IMR-90 (cell line): ENCODE results near the gene GLRB. TPM values are rescaled to one million over a fixed set of nuclear protein-coding genes. Genes with fewer than 3 reads are reported as not detected.

ENCODE experiments used
- ATAC-seq: fragments of 200-7000 bp; cut with Tn5 transposase; 2 replicates; pipeline ENCODE4 v1.9.1; 2020; ENCODE audit warnings: low read depth, mild to moderate bottlenecking, moderate library complexity
- BruUV-seq: library from RNA; stranded (reverse); fragments of 400-500 nt; replicated peaks from 2 replicates; lab custom pipeline; 2021; lab: Mats Ljungman, UMichigan
- CTCF ChIA-PET: fragments of 300-600 bp; formaldehyde crosslinking; extraction: SDS; loops from one replicate; lab custom pipeline; 2021; ENCODE audit warnings: antibody characterized with exemption; lab: Yijun Ruan, JAX
- POLR2A ChIA-PET: fragments of 300-600 bp; sonication (Branson Sonifier 250); formaldehyde crosslinking; loops from one replicate; lab custom pipeline; 2022; ENCODE audit warnings: antibody characterized with exemption; ENCODE audit not compliant: unreplicated experiment; lab: Charles Lee
- DNase-seq: peaks from one replicate; pipeline ENCODE4 v3.0.0; 2013
- H2AFZ ChIP-seq: replicated peaks from 2 replicates; pipeline ENCODE3; 2013; ENCODE audit warnings: low read length, mild to moderate bottlenecking; ENCODE audit not compliant: poor library complexity
- H2AK5ac ChIP-seq: 2 replicates; pipeline ENCODE4 v1.6.1; 2013; ENCODE audit warnings: low read depth, low read length, inconsistent platforms
- H2AK9ac ChIP-seq: replicated peaks from 2 replicates; pipeline ENCODE3; 2013; ENCODE audit warnings: mild to moderate bottlenecking, low read depth, low read length, moderate library complexity; ENCODE audit not compliant: poor library complexity
- H2BK120ac ChIP-seq: 2 replicates; pipeline ENCODE4 v1.6.1; 2013; ENCODE audit warnings: low read depth, low read length, inconsistent platforms
- H2BK15ac ChIP-seq: 3 replicates; pipeline ENCODE4 v1.6.1; 2013; ENCODE audit warnings: low read depth, low read length, inconsistent platforms
- H2BK20ac ChIP-seq: 2 replicates; pipeline ENCODE4 v1.6.1; 2013; ENCODE audit warnings: low read depth, mild to moderate bottlenecking, inconsistent platforms, low read length, moderate library complexity
- H2BK5ac ChIP-seq: 2 replicates; pipeline ENCODE4 v1.6.1; 2013; ENCODE audit warnings: mild to moderate bottlenecking, low read depth, low read length, inconsistent platforms; ENCODE audit not compliant: poor library complexity, severe bottlenecking
- H3K14ac ChIP-seq: replicated peaks from 2 replicates; pipeline ENCODE4 v1.6.1; 2013; ENCODE audit warnings: low read depth, low read length, inconsistent platforms
- H3K18ac ChIP-seq: 2 replicates; pipeline ENCODE4 v1.6.1; 2013; ENCODE audit warnings: low read depth, low read length, control low read depth
- H3K23ac ChIP-seq: 2 replicates; pipeline ENCODE4 v1.6.1; 2013; ENCODE audit warnings: low read depth, low read length, inconsistent platforms
- H3K27ac ChIP-seq: 2 replicates; pipeline ENCODE4 v1.5.1; 2013; ENCODE audit warnings: mild to moderate bottlenecking, control low read depth, low read length; ENCODE audit not compliant: insufficient read depth
- H3K27me3 ChIP-seq: 2 replicates; pipeline ENCODE4 v1.6.1; 2013; ENCODE audit warnings: low read length; ENCODE audit not compliant: control insufficient read depth, insufficient read depth
- H3K36me3 ChIP-seq: 2 replicates; pipeline ENCODE4 v1.6.1; 2013; ENCODE audit warnings: low read length, mixed read lengths; ENCODE audit not compliant: control insufficient read depth, insufficient read depth
- H3K4ac ChIP-seq: 2 replicates; pipeline ENCODE4 v1.6.1; 2013; ENCODE audit warnings: low read depth, low read length, inconsistent platforms
- H3K4me1 ChIP-seq: 2 replicates; pipeline ENCODE4 v1.6.1; 2013; ENCODE audit warnings: low read length, mixed read lengths; ENCODE audit not compliant: control insufficient read depth, insufficient read depth
- H3K4me2 ChIP-seq: 2 replicates; pipeline ENCODE4 v1.6.1; 2013; ENCODE audit warnings: low read depth, mild to moderate bottlenecking, control low read depth, low read length, moderate library complexity
- H3K4me3 ChIP-seq: 2 replicates; pipeline ENCODE4 v1.5.1; 2013; ENCODE audit warnings: low read depth, mild to moderate bottlenecking, control low read depth, low read length, moderate library complexity; ENCODE audit not compliant: insufficient read depth
- H3K56ac ChIP-seq: 2 replicates; pipeline ENCODE4 v1.6.1; 2013; ENCODE audit warnings: low read length, inconsistent platforms; ENCODE audit not compliant: insufficient read depth; ENCODE audit errors: extremely low read depth
- H3K79me1 ChIP-seq, 2 experiments: 2 replicates each; pipeline ENCODE4 v1.6.1; 2013; ENCODE audit warnings: low read length in 2 of 2, inconsistent platforms in 1 of 2, low read depth in 1 of 2
- H3K9ac ChIP-seq: 2 replicates; pipeline ENCODE4 v1.6.1; 2013; ENCODE audit warnings: low read depth, low read length, control low read depth
- H3K9me1 ChIP-seq: 2 replicates; pipeline ENCODE4 v1.6.1; 2013; ENCODE audit warnings: low read length, inconsistent platforms; ENCODE audit not compliant: insufficient read depth
- H3K9me3 ChIP-seq: 2 replicates; pipeline ENCODE4 v1.6.1; 2013; ENCODE audit warnings: low read length; ENCODE audit not compliant: control insufficient read depth, insufficient read depth
- H4K20me1 ChIP-seq: 2 replicates; pipeline ENCODE4 v1.6.1; 2013; ENCODE audit warnings: low read length, inconsistent platforms; ENCODE audit not compliant: insufficient read depth
- H4K5ac ChIP-seq: 2 replicates; pipeline ENCODE4 v1.6.1; 2013; ENCODE audit warnings: mild to moderate bottlenecking, low read depth, low read length, control low read depth
- H4K8ac ChIP-seq, 2 experiments: 2 replicates each; pipeline ENCODE4 v1.6.1; 2013; ENCODE audit warnings: low read depth in 2 of 2, low read length in 2 of 2, control low read depth in 1 of 2, inconsistent platforms in 1 of 2
- H4K91ac ChIP-seq: 2 replicates; pipeline ENCODE4 v1.6.1; 2013; ENCODE audit warnings: low read depth, low read length, inconsistent platforms; ENCODE audit not compliant: insufficient read depth
- BHLHE40 ChIP-seq: fragments of 150-350 bp; IDR thresholded peaks from 2 replicates; pipeline ENCODE4 v1.6.1; 2016; ENCODE audit warnings: mild to moderate bottlenecking, low read depth, low read length
- CEBPB ChIP-seq: IDR thresholded peaks from 2 replicates; pipeline ENCODE4 v1.6.1; 2012; ENCODE audit warnings: low read depth, low read length, improper control_type of control experiment
- CHD1 ChIP-seq: IDR thresholded peaks from 2 replicates; pipeline ENCODE4 v1.6.1; 2012; ENCODE audit warnings: low read depth, low read length, improper control_type of control experiment
- CTCF ChIP-seq: conservative IDR thresholded peaks from 2 replicates; pipeline ENCODE4 v1.5.1; 2012; ENCODE audit warnings: mild to moderate bottlenecking, low read depth, low read length, improper control_type of control experiment
- FOS ChIP-seq: fragments of 150-350 bp; IDR thresholded peaks from 2 replicates; pipeline ENCODE4 v1.6.1; 2016; ENCODE audit warnings: low read depth, low read length
- MAFK ChIP-seq: IDR thresholded peaks from 2 replicates; pipeline ENCODE4 v1.6.1; 2012; ENCODE audit warnings: low read depth, low read length, improper control_type of control experiment
- MAZ ChIP-seq: IDR thresholded peaks from 2 replicates; pipeline ENCODE4 v1.6.1; 2012; ENCODE audit warnings: low read depth, mild to moderate bottlenecking, low read length, improper control_type of control experiment, moderate library complexity, borderline replicate concordance
- NFE2L2 ChIP-seq: fragments of 150-350 bp; IDR thresholded peaks from 2 replicates; pipeline ENCODE4 v1.6.1; 2016; ENCODE audit warnings: low read depth, mild to moderate bottlenecking, low read length
- POLR2A ChIP-seq: IDR thresholded peaks from 2 replicates; pipeline ENCODE4 v1.6.1; 2012; ENCODE audit warnings: mild to moderate bottlenecking, low read depth, low read length
- RAD21 ChIP-seq: IDR thresholded peaks from 2 replicates; pipeline ENCODE4 v1.6.1; 2012; ENCODE audit warnings: low read length, improper control_type of control experiment
- RCOR1 ChIP-seq: IDR thresholded peaks from 2 replicates; pipeline ENCODE4 v1.6.1; 2012; ENCODE audit warnings: mild to moderate bottlenecking, low read length, improper control_type of control experiment; ENCODE audit not compliant: insufficient replicate concordance
- RFX5 ChIP-seq: IDR thresholded peaks from 2 replicates; pipeline ENCODE4 v1.8.0; 2012; ENCODE audit warnings: low read depth, mild to moderate bottlenecking, low read length, moderate library complexity
- WGBS, 2 experiments: methylation state at CpG; one replicate each; pipeline versions ENCODE4 v1.1.5 to v1.1.7; 2013; ENCODE audit warnings: missing lambda C conversion rate in 2 of 2; ENCODE audit not compliant: insufficient read length in 1 of 2; ENCODE audit errors: extremely low coverage in 2 of 2; 5-methylcytosine and 5-hydroxymethylcytosine counted together
- dilution Hi-C: fragments of 300-500 bp; cut with HindIII; formaldehyde crosslinking; loops from one replicate; pipeline ENCODE4 v1.14.3; 2018; ENCODE audit warnings: low sequenced_read_pairs; ENCODE audit not compliant: unreplicated experiment
- in situ Hi-C: fragments of 300-500 bp; cut with MboI; formaldehyde crosslinking; loops from 3 replicates; pipeline ENCODE4 v1.14.3; 2019; ENCODE audit warnings: low sequenced_read_pairs, inconsistent platforms, mixed read lengths
- intact Hi-C: fragments of 100-400 bp; cut with micrococcal nuclease; formaldehyde crosslinking; loops from 2 replicates; pipeline ENCODE4 v1.10.0; 2022
- polyA plus RNA-seq, 3 experiments: library from polyadenylated mRNA; depleted of rRNA; stranded (reverse); fragments of >200 nt; gene quantifications; 2 replicates each; pipeline ENCODE4 v1.2.3, GENCODE V29; 2012; ENCODE audit warnings: low replicate concordance in 1 of 3
- total RNA-seq: library from RNA; depleted of rRNA; stranded (reverse); fragments of >200 nt; gene quantifications from 2 replicates; pipeline ENCODE4 v1.2.3, GENCODE V29; 2012
- TF ChIP-seq, protein P1 (sequence below): fragments of 150-350 bp; IDR thresholded peaks from 2 replicates; pipeline ENCODE4 v1.6.1; 2017; ENCODE audit warnings: mild to moderate bottlenecking, antibody characterized with exemption, low read length, low read depth

GLRB gene
- total and polyA plus RNA-seq, 2 of the 4 experiments (the other 2 are of a cell fraction) = 3.0 to 3.2 TPM

DNA sequence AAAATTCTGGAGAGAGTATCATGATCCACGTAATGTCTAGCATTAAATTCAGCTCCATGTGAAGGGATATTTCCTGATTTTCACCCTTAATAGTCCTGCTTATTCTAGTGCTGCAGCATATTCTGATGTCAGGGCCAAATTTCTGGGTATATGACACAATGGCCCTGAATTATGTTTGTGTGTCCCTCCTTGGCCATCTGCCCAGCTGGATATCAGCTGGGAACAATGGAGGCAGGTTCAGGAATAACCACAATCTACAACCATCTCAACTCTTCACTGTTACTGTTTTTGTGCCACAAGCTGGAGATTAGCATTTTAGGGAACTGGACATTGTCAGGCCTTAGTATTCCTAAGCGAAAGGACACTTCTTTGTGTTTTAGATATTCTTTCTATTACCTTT lies 3.5 kb downstream of the GLRB start:
- Histone ChIP-seq H2AK5ac (no peak overlapping the region), H2BK20ac (no peak overlapping the region), H3K23ac (no peak overlapping the region), H3K9ac (no peak overlapping the region), H4K91ac (no peak overlapping the region), H3K14ac (no peak overlapping the region), H3K4me2 (no peak overlapping the region), H3K9me1 (no peaks in the 10 kb centered on the region), H3K4me1 (peaks cover 2% of the 10 kb centered on the region; the same call in 1 of the 2 replicates), H3K18ac (no peak overlapping the region), H2AFZ (no peak overlapping the region), H3K56ac (no peak overlapping the region), H4K5ac (no peak overlapping the region), H3K4me3 (no peak overlapping the region), H2BK120ac (no peak overlapping the region), H2AK9ac (no peak overlapping the region), H3K27ac (no peak overlapping the region), H3K36me3 (no peaks in the 10 kb centered on the region), H3K27me3 (no peaks in the 10 kb centered on the region), H3K4ac (no peak overlapping the region), H3K79me1 (peaks cover 0 to 4% of the 10 kb centered on the region in 2 experiments; a peak in 1 of 4 replicates), H2BK5ac (no peak overlapping the region), H4K8ac (no peak overlapping the region), H2BK15ac (no peak overlapping the region), H3K9me3 (no peaks in the 10 kb centered on the region), H4K20me1 (no peaks in the 10 kb centered on the region)
- WGBS, 2 experiments = no CpG with 5 or more reads among the region's 2 CpGs
- dilution Hi-C loops = no loop called here
- intact Hi-C loops = loop anchor here (5.0 kb wide), 1 partner anchor 33 kb away; no protein-coding TSS in a partner anchor
- no TSS peak for BruUV-seq
- POLR2A ChIA-PET = no interaction called here
- TF ChIP-seq MAFK (no peak), RFX5 (no peak), CEBPB (no peak), CHD1 (no peak), POLR2A (no peak), CTCF (no peak), FOS (no peak), BHLHE40 (no peak), RCOR1 (no peak), MAZ (no peak), NFE2L2 (no peak), RAD21 (no peak)
- TF ChIP-seq, protein P1, sequence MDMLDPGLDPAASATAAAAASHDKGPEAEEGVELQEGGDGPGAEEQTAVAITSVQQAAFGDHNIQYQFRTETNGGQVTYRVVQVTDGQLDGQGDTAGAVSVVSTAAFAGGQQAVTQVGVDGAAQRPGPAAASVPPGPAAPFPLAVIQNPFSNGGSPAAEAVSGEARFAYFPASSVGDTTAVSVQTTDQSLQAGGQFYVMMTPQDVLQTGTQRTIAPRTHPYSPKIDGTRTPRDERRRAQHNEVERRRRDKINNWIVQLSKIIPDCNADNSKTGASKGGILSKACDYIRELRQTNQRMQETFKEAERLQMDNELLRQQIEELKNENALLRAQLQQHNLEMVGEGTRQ = no peak
- no peak for ATAC-seq
- in situ Hi-C loops = no loop called here
- CTCF ChIA-PET = no interaction called here
- no peak for DNase-seq
